NCI-H226 (cell line): Measurements from ENCODE around the gene TEAD4.

Experiments
- DNase-seq: peaks from one replicate; pipeline ENCODE4 v3.0.0-alpha.2; 2015

The TEAD4 gene

GRCh38 chr12:2959192-2959504 is at the start of gene TEAD4:
TSS of gene TEAD4 (plus strand) at chr12:2959397.
- DNase-seq, result peak; percentile 91

GRCh38 chr12:2912216-2912575 is 47.0 kb upstream of the TEAD4 start:
- DNase-seq, result no peak

- DNase-seq, result no peak
These were observed 39.9 kb upstream of the TEAD4 start for GRCh38 chr12:2919249-2919648.

GRCh38 chr12:2922329-2922728 is 36.9 kb upstream of the TEAD4 start:
- DNase-seq, result no peak

GRCh38 chr12:2923057-2923456 is 36.1 kb upstream of the TEAD4 start:
- DNase-seq, result no peak

- DNase-seq, result peak; percentile 53
These were observed 35.2 kb upstream of the TEAD4 start for GRCh38 chr12:2924019-2924418.

- no peak for DNase-seq
These were observed 33.7 kb upstream of the TEAD4 start for GRCh38 chr12:2925322-2925995.

GRCh38 chr12:2930865-2931264 is 28.3 kb upstream of the TEAD4 start:
- DNase-seq, result no peak

GRCh38 chr12:2933586-2933985 is 25.6 kb upstream of the TEAD4 start:
- DNase-seq, result no peak

- no peak for DNase-seq
These were observed 24.8 kb upstream of the TEAD4 start for GRCh38 chr12:2934371-2934770.

- no peak for DNase-seq
These were observed 22.9 kb upstream of the TEAD4 start for GRCh38 chr12:2936301-2936700.

- DNase-seq, result no peak
These were observed 21.7 kb upstream of the TEAD4 start for GRCh38 chr12:2937500-2937899.

GRCh38 chr12:2939191-2939590 is 20.0 kb upstream of the TEAD4 start:
- DNase-seq, result no peak

GRCh38 chr12:2940564-2940963 is 18.6 kb upstream of the TEAD4 start:
- no peak for DNase-seq

- DNase-seq, result no peak
These were observed 17.7 kb upstream of the TEAD4 start for GRCh38 chr12:2941524-2941923.

GRCh38 chr12:2944401-2945047 is 14.7 kb upstream of the TEAD4 start:
- DNase-seq, result peak; percentile 27

- no peak for DNase-seq
These were observed 9.8 kb upstream of the TEAD4 start for GRCh38 chr12:2949411-2949810.

- DNase-seq, result no peak
These were observed 3.3 kb upstream of the TEAD4 start for GRCh38 chr12:2955888-2956287.

- no peak for DNase-seq
These were observed 1.3 kb upstream of the TEAD4 start for GRCh38 chr12:2957816-2958431.

- peak; percentile 91 for DNase-seq
These were observed 585 bp upstream of the TEAD4 start for GRCh38 chr12:2958432-2959191.

- DNase-seq, result peak; percentile 51
These were observed 550 bp downstream of the TEAD4 start for GRCh38 chr12:2959505-2960389.

- DNase-seq, result peak; percentile 63
These were observed 1.3 kb downstream of the TEAD4 start for GRCh38 chr12:2960390-2960956.
